MM.1S (cell line): ENCODE results near the gene MRPS27.

Experiments used
- DNase-seq: peaks from one replicate; pipeline ENCODE4 v3.0.0-alpha.2; 2015
- H2AFZ ChIP-seq: fragments of 300-600 bp; sonication (generic); 2 replicates; pipeline ENCODE4 v1.6.0; 2016; ENCODE audit warnings: antibody characterized with exemption, low read length
- H3F3A ChIP-seq: fragments of 300-600 bp; sonication (generic); 2 replicates; pipeline ENCODE4 v1.6.1; 2016; ENCODE audit warnings: mild to moderate bottlenecking, antibody characterized with exemption, low read length, moderate library complexity, mixed read lengths; ENCODE audit not compliant: insufficient read depth
- H3K27ac ChIP-seq: fragments of 300-600 bp; sonication (generic); 2 replicates; pipeline ENCODE4 v1.5.1; 2016; ENCODE audit warnings: mild to moderate bottlenecking, low read length
- H3K27me3 ChIP-seq: fragments of 300-600 bp; sonication (generic); replicated peaks from 2 replicates; pipeline ENCODE4 v1.6.0; 2016; ENCODE audit warnings: low read length; ENCODE audit not compliant: insufficient read depth
- H3K36me3 ChIP-seq: fragments of 300-600 bp; sonication (generic); replicated peaks from 2 replicates; pipeline ENCODE4 v1.6.1; 2016; ENCODE audit warnings: mild to moderate bottlenecking, low read length, mixed read lengths; ENCODE audit not compliant: insufficient read depth
- H3K4me1 ChIP-seq: fragments of 300-600 bp; sonication (generic); 2 replicates; pipeline ENCODE4 v1.6.1; 2016; ENCODE audit warnings: low read length, mixed read lengths
- H3K4me2 ChIP-seq: fragments of 300-600 bp; sonication (generic); 2 replicates; pipeline ENCODE4 v1.6.0; 2016; ENCODE audit warnings: low read depth, low read length
- H3K4me3 ChIP-seq: fragments of 300-600 bp; sonication (generic); 2 replicates; pipeline ENCODE4 v1.5.1; 2016; ENCODE audit warnings: low read length, mixed read lengths
- H3K79me2 ChIP-seq: fragments of 300-600 bp; sonication (generic); 2 replicates; pipeline ENCODE4 v1.6.1; 2016; ENCODE audit warnings: mixed run types, low read length, mixed read lengths
- H3K9ac ChIP-seq: fragments of 300-600 bp; sonication (generic); 2 replicates; pipeline ENCODE4 v1.6.1; 2016; ENCODE audit warnings: low read length, mixed read lengths
- H3K9me2 ChIP-seq: fragments of 300-600 bp; sonication (generic); replicated peaks from 2 replicates; pipeline ENCODE4 v1.6.1; 2016; ENCODE audit warnings: mild to moderate bottlenecking, low read length, mixed read lengths; ENCODE audit not compliant: insufficient read depth
- H3K9me3 ChIP-seq: fragments of 300-600 bp; sonication (generic); replicated peaks from 2 replicates; pipeline ENCODE4 v1.6.1; 2016; ENCODE audit warnings: mild to moderate bottlenecking, low read length, mixed read lengths; ENCODE audit not compliant: insufficient read depth
- H4K20me1 ChIP-seq: fragments of 300-600 bp; sonication (generic); 2 replicates; pipeline ENCODE4 v1.6.1; 2016; ENCODE audit warnings: mild to moderate bottlenecking, low read length, moderate library complexity, mixed read lengths; ENCODE audit not compliant: insufficient read depth
- CTCF ChIP-seq: fragments of 300-600 bp; sonication (generic); IDR thresholded peaks from 2 replicates; pipeline ENCODE4 v1.5.1; 2016; ENCODE audit warnings: antibody characterized with exemption, low read length, mixed read lengths
- EZH2 ChIP-seq: fragments of 300-600 bp; sonication (generic); optimal IDR thresholded peaks from 2 replicates; pipeline ENCODE3; 2017; ENCODE audit warnings: low read depth, mild to moderate bottlenecking, antibody characterized with exemption, low read length, mixed read lengths
- EZH2phosphoT487 ChIP-seq: fragments of 300-600 bp; sonication (generic); IDR thresholded peaks from 2 replicates; pipeline ENCODE4 v1.6.1; 2018; ENCODE audit warnings: antibody characterized with exemption, low read length

Gene MRPS27

GRCh38 chr5:72353046-72353445, 33.0 kb upstream of the MRPS27 start:
- Histone ChIP-seq H3K36me3 (no peaks in the 10 kb centered on the region), H3K9ac (no peak overlapping the region)
- TF ChIP-seq EZH2phosphoT487 = no peak
- TF ChIP-seq CTCF = no peak
- no peak for TF ChIP-seq EZH2

GRCh38 chr5:72352616-72353015, 32.6 kb upstream of the MRPS27 start:
- Histone ChIP-seq H3K4me2 (no peak overlapping the region), H2AFZ (no peak overlapping the region), H3K9me3 (no peaks in the 10 kb centered on the region), H3K27me3 (no peaks in the 10 kb centered on the region), H3F3A (no peaks in the 10 kb centered on the region), H3K9ac (no peak overlapping the region), H4K20me1 (no peaks in the 10 kb centered on the region), H3K36me3 (no peaks in the 10 kb centered on the region), H3K27ac (no peak overlapping the region), H3K9me2 (no peaks in the 10 kb centered on the region), H3K79me2 (no peaks in the 10 kb centered on the region), H3K4me1 (no peaks in the 10 kb centered on the region), H3K4me3 (no peak overlapping the region)
- no peak for DNase-seq
- TF ChIP-seq EZH2 (no peak), CTCF (no peak), EZH2phosphoT487 (no peak)

More at GRCh38 chr5:72353046-72353445, 33.0 kb upstream of the MRPS27 start:
- Histone ChIP-seq H2AFZ (no peak overlapping the region), H3K4me2 (no peak overlapping the region), H4K20me1 (no peaks in the 10 kb centered on the region), H3F3A (no peaks in the 10 kb centered on the region), H3K27me3 (no peaks in the 10 kb centered on the region), H3K79me2 (no peaks in the 10 kb centered on the region), H3K9me2 (no peaks in the 10 kb centered on the region), H3K4me3 (no peak overlapping the region), H3K4me1 (no peaks in the 10 kb centered on the region), H3K27ac (no peak overlapping the region), H3K9me3 (no peaks in the 10 kb centered on the region)
- DNase-seq = no peak

- Histone ChIP-seq H3F3A (no peaks in the 10 kb centered on the region), H4K20me1 (no peaks in the 10 kb centered on the region), H3K9me2 (no peaks in the 10 kb centered on the region), H3K4me3 (no peak overlapping the region), H3K79me2 (no peaks in the 10 kb centered on the region), H3K27me3 (no peaks in the 10 kb centered on the region), H2AFZ (no peak overlapping the region), H3K9me3 (no peaks in the 10 kb centered on the region), H3K27ac (no peak overlapping the region), H3K9ac (no peak overlapping the region), H3K4me2 (no peak overlapping the region), H3K36me3 (no peaks in the 10 kb centered on the region), H3K4me1 (no peaks in the 10 kb centered on the region)
- DNase-seq = no peak
- no peak for TF ChIP-seq EZH2
- no peak for TF ChIP-seq EZH2phosphoT487
- no peak for TF ChIP-seq CTCF
These were observed 31.3 kb upstream of the MRPS27 start for GRCh38 chr5:72351376-72351775.
